KOPT-K1 (cell line): Measurements from ENCODE around the gene VWA5B2.
"Not testable (repeated sequence)": the region's sequence is repeated elsewhere in the genome, so short reads cannot be mapped to it uniquely, and the experiment has no call there.

Experiments
- H3K27ac ChIP-seq: fragments of 200-600 bp; sonication (generic); 2 replicates; pipeline ENCODE4 v1.5.1; 2016; ENCODE audit warnings: antibody characterized with exemption, mild to moderate bottlenecking, low read depth, low read length; ENCODE audit not compliant: poor library complexity, severe bottlenecking
- H3K36me3 ChIP-seq: fragments of 200-600 bp; sonication (generic); 2 replicates; pipeline ENCODE4 v1.5.1; 2017; ENCODE audit warnings: antibody characterized with exemption, mild to moderate bottlenecking, low read length, moderate library complexity; ENCODE audit not compliant: insufficient read depth
- H3K9me3 ChIP-seq: fragments of 200-600 bp; sonication (generic); 2 replicates; pipeline ENCODE4 v1.5.1; 2017; ENCODE audit warnings: antibody characterized with exemption, low read length, mild to moderate bottlenecking; ENCODE audit not compliant: insufficient read depth, poor library complexity, severe bottlenecking

VWA5B2 gene

GRCh38 chr3:184249412-184250166 lies 20.2 kb downstream of the VWA5B2 start, which contains the start of gene EEF1AKMT4:
Gene EEF1AKMT4, plus strand, starts transcription at chr3:184249672. Its CDS starts 23 bp downstream, at chr3:184249695.
- Histone ChIP-seq H3K9me3 (no peaks in the 10 kb centered on the region), H3K36me3 (peaks cover 17% of the 10 kb centered on the region), H3K27ac (peak within 1 kb of the TSS; percentile 79)

GRCh38 chr3:184250167-184250828 lies 20.9 kb downstream of the VWA5B2 start:
- Histone ChIP-seq H3K9me3 (no peaks in the 10 kb centered on the region), H3K27ac (peak overlapping the region; percentile 79), H3K36me3 (peaks cover 10% of the 10 kb centered on the region)

- Histone ChIP-seq H3K9me3 (no peaks in the 10 kb centered on the region), H3K27ac (no peak overlapping the region), H3K36me3 (no peaks in the 10 kb centered on the region)
These were observed 26.1 kb downstream of the VWA5B2 start for GRCh38 chr3:184255291-184256039.

DNA sequence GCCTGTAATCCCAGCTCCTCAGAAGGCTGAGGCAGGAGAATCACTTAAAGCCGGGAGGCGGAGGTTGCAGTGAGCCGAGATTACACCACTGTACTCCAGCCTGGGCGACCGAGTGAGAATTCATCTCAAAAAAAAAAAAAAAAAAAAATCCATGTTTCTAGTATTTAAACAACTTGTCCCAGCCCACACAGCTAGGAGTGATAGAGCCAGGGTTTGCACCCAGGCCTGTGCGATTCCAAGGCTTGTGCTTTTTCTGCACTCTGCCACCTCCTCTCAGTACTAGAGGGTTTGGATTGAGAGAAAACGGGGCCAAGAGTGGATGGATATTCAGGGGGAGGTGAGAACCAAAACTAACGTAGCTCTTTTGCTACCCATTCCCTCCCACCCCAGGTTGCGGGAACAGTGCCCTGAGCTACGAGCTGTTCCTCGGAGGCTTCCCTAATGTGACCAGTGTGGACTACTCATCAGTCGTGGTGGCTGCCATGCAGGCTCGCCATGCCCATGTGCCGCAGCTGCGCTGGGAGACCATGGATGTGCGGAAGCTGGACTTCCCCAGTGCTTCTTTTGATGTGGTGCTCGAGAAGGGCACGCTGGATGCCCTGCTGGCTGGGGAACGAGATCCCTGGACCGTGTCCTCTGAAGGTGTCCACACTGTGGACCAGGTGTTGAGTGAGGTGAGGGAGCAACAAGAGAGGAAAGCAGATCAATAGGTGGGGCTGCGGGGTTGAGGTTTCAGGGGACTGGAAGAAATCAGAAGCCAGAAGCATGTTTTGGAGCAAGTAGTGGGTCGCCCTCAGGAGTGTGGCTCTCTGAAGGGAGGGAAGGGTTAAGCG lies 27.9 kb downstream of the VWA5B2 start:
- Histone ChIP-seq H3K27ac (no peak overlapping the region), H3K9me3 (no peaks in the 10 kb centered on the region), H3K36me3 (no peaks in the 10 kb centered on the region)

DNA sequence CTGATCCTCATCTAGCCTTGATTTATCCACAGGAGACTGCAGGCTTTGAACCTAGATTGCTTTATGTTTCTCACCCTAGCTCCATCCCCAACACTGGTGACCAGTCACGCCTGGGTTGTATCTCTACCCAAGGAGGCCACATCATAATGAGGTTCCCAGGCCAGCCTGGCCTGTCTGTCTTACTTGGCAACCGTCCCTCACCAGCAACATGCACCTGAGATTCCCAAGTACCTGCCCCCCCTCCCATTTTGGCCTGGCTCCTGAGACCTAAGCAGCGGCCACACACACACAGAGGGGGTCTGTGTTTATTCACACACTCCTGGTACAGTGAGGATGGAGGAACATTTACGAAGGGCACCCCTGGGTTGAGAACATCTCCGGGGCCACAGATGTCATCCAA lies 29.5 kb downstream of the VWA5B2 start:
- Histone ChIP-seq H3K9me3 (no peaks in the 10 kb centered on the region), H3K27ac (no peak overlapping the region), H3K36me3 (no peaks in the 10 kb centered on the region)

- Histone ChIP-seq H3K9me3 (no peaks in the 10 kb centered on the region), H3K36me3 (no peaks in the 10 kb centered on the region), H3K27ac (no peak overlapping the region)
These were observed 30.1 kb downstream of the VWA5B2 start for GRCh38 chr3:184259396-184259877.

GRCh38 chr3:184259878-184260723 lies 30.7 kb downstream of the VWA5B2 start:
- no peaks in the 10 kb centered on the region for H3K9me3 ChIP-seq
- H3K27ac ChIP-seq, result no peak overlapping the region
- no peaks in the 10 kb centered on the region for H3K36me3 ChIP-seq

DNA sequence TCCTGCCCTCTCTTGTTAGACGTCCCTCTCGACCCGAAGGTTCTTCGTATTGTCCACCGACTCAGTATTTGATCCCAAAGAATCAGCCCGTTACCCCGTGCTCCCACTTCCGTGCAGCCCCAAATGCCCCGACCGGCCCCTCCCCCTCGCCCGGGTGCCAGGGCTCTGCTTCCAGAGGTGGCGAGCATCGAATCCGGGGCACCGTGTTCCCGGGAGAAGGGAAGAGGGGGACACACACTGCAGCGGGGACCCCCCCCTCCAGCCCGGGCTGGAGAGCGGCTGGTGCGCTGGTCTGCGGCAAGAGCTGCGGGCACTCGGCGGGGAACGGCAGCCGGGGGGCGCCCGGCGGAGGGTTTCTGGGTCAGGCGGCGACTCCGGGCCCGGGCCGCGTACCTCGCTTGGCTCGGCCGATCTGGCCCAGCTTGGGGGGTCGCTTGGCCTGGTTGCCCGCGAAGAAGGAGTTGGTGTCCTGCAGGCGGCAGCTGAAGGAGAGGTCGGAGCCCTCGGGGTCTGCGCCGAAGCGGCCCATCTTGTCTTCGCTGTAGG lies 31.4 kb downstream of the VWA5B2 start:
- Histone ChIP-seq H3K27ac (no peak overlapping the region), H3K36me3 (no peaks in the 10 kb centered on the region), H3K9me3 (no peaks in the 10 kb centered on the region)

GRCh38 chr3:184261270-184261853 lies 32.0 kb downstream of the VWA5B2 start, which contains the start of gene CAMK2N2:
Gene CAMK2N2, minus strand, starts transcription at chr3:184261553. Its CDS starts 268 bp downstream, at chr3:184261285.
- Histone ChIP-seq H3K36me3 (no peaks in the 10 kb centered on the region), H3K9me3 (no peaks in the 10 kb centered on the region), H3K27ac (no peak within 1 kb of the TSS)

DNA sequence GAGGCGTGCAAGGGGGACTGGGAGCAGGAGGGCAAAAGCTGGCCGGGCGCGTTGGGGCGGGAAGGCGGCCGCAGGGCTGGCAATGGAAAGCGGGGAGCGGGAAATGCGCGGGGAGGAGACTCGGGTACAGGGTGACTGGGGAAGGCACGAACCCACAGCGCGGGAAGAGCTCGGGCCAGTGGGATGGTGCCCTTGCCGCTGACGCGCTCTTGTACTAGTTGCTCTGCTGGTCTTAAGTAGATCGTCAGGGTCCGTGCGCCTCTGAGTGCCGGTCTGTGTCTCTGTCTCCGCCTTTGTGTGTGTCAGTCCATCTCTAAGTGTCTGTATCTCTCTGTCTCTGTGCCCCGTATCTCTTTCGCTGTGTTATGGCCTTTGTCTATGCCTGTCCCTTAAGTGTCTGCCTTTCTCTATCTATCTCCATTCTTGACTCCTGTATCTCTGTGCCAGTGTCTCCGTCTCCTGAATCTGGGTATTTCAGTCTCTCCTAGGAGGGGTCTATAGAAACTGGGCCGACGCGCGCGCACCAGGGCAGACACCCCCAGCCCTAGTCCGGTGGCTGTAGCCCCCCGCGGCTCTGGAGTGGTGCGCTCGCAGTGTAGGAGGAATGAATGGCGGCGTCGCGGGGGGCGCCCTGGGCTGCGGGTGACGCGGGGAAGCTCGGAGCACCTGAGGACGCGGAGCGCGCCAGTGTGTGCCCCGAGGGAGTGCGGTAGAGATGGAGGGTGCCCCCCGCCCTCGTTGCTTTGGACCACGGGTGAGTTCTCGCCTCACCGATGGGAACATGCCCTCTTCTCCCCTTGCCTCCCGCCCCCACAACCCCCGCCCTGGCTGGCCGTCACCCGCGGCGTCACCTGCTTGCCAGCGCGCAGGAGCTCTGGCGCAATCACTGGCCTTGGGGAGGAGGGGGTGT lies 32.7 kb downstream of the VWA5B2 start:
- Histone ChIP-seq H3K27ac (no peak overlapping the region), H3K36me3 (no peaks in the 10 kb centered on the region)

GRCh38 chr3:184262764-184263179 lies 33.4 kb downstream of the VWA5B2 start:
- Histone ChIP-seq H3K27ac (no peak overlapping the region), H3K9me3 (peaks cover 8% of the 10 kb centered on the region), H3K36me3 (no peaks in the 10 kb centered on the region)

More for the DNA sequence above, 32.7 kb downstream of the VWA5B2 start:
- H3K9me3 ChIP-seq, result peaks cover 1% of the 10 kb centered on the region

GRCh38 chr3:184267249-184267648 lies 37.9 kb downstream of the VWA5B2 start:
- not testable (repeated sequence) for H3K27ac ChIP-seq, H3K36me3 ChIP-seq, H3K9me3 ChIP-seq
